PC-3 (cell line): ENCODE results near the gene HSD17B13. TPM values are rescaled to one million over a fixed set of nuclear protein-coding genes. Genes with fewer than 3 reads are reported as not detected.
A peak's percentile ranks its signal among the peaks of the same experiment; 100 is the strongest.

Source experiments
- ATAC-seq: fragments of 200-7000 bp; cut with Tn5 transposase; 2 replicates; pipeline ENCODE4 v1.9.1; 2020; ENCODE audit warnings: mild to moderate bottlenecking, moderate library complexity
- Bru-seq: library from RNA; stranded (reverse); fragments of 400-500 nt; gene quantifications from one replicate; lab custom pipeline; 2021; lab: Mats Ljungman, UMichigan
- BruChase-seq, 2 experiments: library from RNA; stranded (reverse); fragments of 400-500 nt; gene quantifications; one replicate each; lab custom pipeline; 2021; lab: Mats Ljungman, UMichigan
- BruUV-seq: library from RNA; stranded (reverse); fragments of 400-500 nt; replicated peaks from 2 replicates; lab custom pipeline; 2021; lab: Mats Ljungman, UMichigan
- CTCF ChIA-PET: fragments of 300-600 bp; sonication (Branson Sonifier 250); formaldehyde crosslinking; loops from one replicate; lab custom pipeline; 2022; ENCODE audit warnings: antibody characterized with exemption; lab: Charles Lee
- POLR2A ChIA-PET: fragments of 300-600 bp; sonication (Branson Sonifier 250); formaldehyde crosslinking; loops from one replicate; lab custom pipeline; 2022; ENCODE audit warnings: antibody characterized with exemption; ENCODE audit not compliant: unreplicated experiment; lab: Charles Lee
- DNase-seq: peaks from one replicate; pipeline ENCODE4 v3.0.0-alpha.2; 2015
- H2AFZ ChIP-seq: fragments of 300-600 bp; sonication (generic); 2 replicates; pipeline ENCODE4 v1.6.0; 2016; ENCODE audit warnings: antibody characterized with exemption, low read length
- H3F3A ChIP-seq: fragments of 300-600 bp; sonication (generic); one replicate; pipeline ENCODE4 v1.6.0; 2017; ENCODE audit warnings: antibody characterized with exemption, low read length, control low read depth, mild to moderate bottlenecking; ENCODE audit not compliant: unreplicated experiment
- H3K27ac ChIP-seq: fragments of 300-600 bp; sonication (generic); 2 replicates; pipeline ENCODE4 v1.5.1; 2016; ENCODE audit warnings: mild to moderate bottlenecking, low read length
- H3K27me3 ChIP-seq: fragments of 300-600 bp; sonication (generic); 2 replicates; pipeline ENCODE4 v1.6.1; 2016; ENCODE audit warnings: low read length, mixed read lengths
- H3K36me3 ChIP-seq: fragments of 300-600 bp; sonication (generic); 2 replicates; pipeline ENCODE4 v1.6.1; 2016; ENCODE audit warnings: low read depth, mixed run types, low read length, mixed read lengths
- H3K4me1 ChIP-seq: fragments of 300-600 bp; sonication (generic); 2 replicates; pipeline ENCODE4 v1.5.1; 2016; ENCODE audit warnings: low read length; ENCODE audit not compliant: insufficient read depth
- H3K4me2 ChIP-seq: fragments of 300-600 bp; sonication (generic); 2 replicates; pipeline ENCODE4 v1.6.0; 2016; ENCODE audit warnings: low read length
- H3K4me3 ChIP-seq: fragments of 300-600 bp; sonication (generic); 2 replicates; pipeline ENCODE4 v1.5.1; 2016; ENCODE audit warnings: mild to moderate bottlenecking, low read length, mixed read lengths
- H3K79me2 ChIP-seq: fragments of 300-600 bp; sonication (generic); 2 replicates; pipeline ENCODE4 v1.6.1; 2017; ENCODE audit warnings: low read length, mixed read lengths
- H3K9ac ChIP-seq: fragments of 300-600 bp; sonication (generic); 2 replicates; pipeline ENCODE4 v1.6.0; 2016; ENCODE audit warnings: mild to moderate bottlenecking, low read length
- H3K9me2 ChIP-seq: fragments of 300-600 bp; sonication (generic); replicated peaks from 2 replicates; pipeline ENCODE4 v1.6.1; 2016; ENCODE audit warnings: mixed run types, low read length, mixed read lengths
- H3K9me3 ChIP-seq: fragments of 300-600 bp; sonication (generic); 2 replicates; pipeline ENCODE4 v1.6.1; 2016; ENCODE audit warnings: low read length, mixed read lengths
- H4K20me1 ChIP-seq: fragments of 300-600 bp; sonication (generic); 2 replicates; pipeline ENCODE4 v1.6.1; 2016; ENCODE audit warnings: low read length, mixed read lengths
- EZH2 ChIP-seq: fragments of 300-600 bp; sonication (generic); IDR thresholded peaks from one replicate; pipeline ENCODE4 v1.6.1; 2017; ENCODE audit warnings: antibody characterized with exemption, mild to moderate bottlenecking, low read length; ENCODE audit not compliant: unreplicated experiment
- EZH2phosphoT487 ChIP-seq: fragments of 300-600 bp; sonication (generic); IDR thresholded peaks from 2 replicates; pipeline ENCODE4 v1.6.1; 2018; ENCODE audit warnings: mild to moderate bottlenecking, antibody characterized with exemption, low read length, borderline replicate concordance
- intact Hi-C: fragments of 100-400 bp; cut with micrococcal nuclease; formaldehyde crosslinking; loops from 2 replicates; pipeline ENCODE4 v1.9.0; 2023
- long read RNA-seq: library from polyadenylated mRNA; unstranded; transcript quantifications from one replicate; pipeline ENCODE4 v2.0.0, GENCODE V29; 2021; ENCODE audit not compliant: unreplicated experiment
- total RNA-seq: library from RNA; depleted of rRNA; stranded (reverse); fragments of >200 nt; gene quantifications from 2 replicates; pipeline ENCODE4 v1.2.3, GENCODE V29; 2014; rRNA removed
- TF ChIP-seq, protein P1 (sequence below): fragments of 300-600 bp; sonication (generic); conservative IDR thresholded peaks from 2 replicates; pipeline ENCODE4 v1.5.1; 2017; ENCODE audit warnings: antibody characterized with exemption, low read depth, mild to moderate bottlenecking, low read length

HSD17B13 gene, protein sequence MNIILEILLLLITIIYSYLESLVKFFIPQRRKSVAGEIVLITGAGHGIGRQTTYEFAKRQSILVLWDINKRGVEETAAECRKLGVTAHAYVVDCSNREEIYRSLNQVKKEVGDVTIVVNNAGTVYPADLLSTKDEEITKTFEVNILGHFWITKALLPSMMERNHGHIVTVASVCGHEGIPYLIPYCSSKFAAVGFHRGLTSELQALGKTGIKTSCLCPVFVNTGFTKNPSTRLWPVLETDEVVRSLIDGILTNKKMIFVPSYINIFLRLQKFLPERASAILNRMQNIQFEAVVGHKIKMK
- 0.18 TPM in 1 of 2 replicates, not detected in the other for total RNA-seq
- Bru-seq, nascent RNA: percentile 19 among the genes with signal in this experiment
- BruChase-seq, experiment 1, labeled RNA remaining after a 6-hour chase: percentile 21 among the genes with signal in this experiment
- percentile 20 among the genes with signal in this experiment for BruChase-seq, experiment 2, labeled RNA remaining after a 2-hour chase
- long read RNA-seq, partial matches to known transcripts: 1 of 1 reads
- long read RNA-seq, other reads (novel, unspliced or antisense): 0 of 1 reads

DNA sequence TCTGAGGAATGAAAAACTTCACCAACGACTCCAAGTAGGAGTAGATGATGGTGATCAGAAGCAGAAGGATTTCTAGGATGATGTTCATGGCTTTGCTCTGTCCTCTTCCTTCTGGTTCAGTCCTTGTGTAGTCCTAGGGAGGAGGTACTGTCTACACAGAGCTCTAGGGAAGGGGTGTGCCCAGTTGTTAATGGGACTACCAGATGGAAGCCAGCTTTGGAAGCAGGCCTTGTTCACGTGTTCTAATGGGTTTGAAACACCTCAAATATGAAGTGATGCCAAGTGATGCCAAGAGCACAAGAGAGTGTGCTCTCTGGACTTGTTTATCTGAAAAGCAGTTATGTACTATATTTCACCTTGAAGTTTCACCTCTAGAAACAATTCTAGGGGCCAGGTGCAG is at the start of gene HSD17B13:
HSD17B13 (minus strand) TSS at position 129 of the 400 bp plus-strand sequence; CDS start at position 88, 41 bp downstream.
- H3K36me3 ChIP-seq: no peaks in the 10 kb centered on the region
- intact Hi-C loops: no loop called here

DNA sequence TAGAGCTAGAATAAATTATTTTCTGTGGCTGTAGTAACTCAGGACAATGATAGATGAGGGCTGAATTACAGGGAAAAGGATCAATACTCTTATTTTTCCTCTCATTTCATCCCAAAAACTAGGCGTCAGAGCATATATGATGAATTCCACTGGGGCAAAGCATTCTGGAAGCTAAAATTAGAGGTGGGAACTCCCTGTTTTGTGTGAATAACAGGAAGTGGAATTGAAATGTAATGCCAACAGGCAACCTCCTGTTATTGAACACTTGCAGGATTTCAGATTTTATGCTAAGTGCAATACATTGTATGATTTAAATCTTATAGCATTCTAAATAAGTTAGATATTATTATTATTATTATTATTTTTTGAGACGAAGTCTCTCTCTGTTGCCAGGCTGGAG is 47.4 kb upstream of the HSD17B13 start:
- H4K20me1 ChIP-seq: no peaks in the 10 kb centered on the region
- no peak overlapping the region for H3K4me3 ChIP-seq
- no peak for TF ChIP-seq EZH2phosphoT487
- TF ChIP-seq EZH2: no peak
- TF ChIP-seq, protein P1, sequence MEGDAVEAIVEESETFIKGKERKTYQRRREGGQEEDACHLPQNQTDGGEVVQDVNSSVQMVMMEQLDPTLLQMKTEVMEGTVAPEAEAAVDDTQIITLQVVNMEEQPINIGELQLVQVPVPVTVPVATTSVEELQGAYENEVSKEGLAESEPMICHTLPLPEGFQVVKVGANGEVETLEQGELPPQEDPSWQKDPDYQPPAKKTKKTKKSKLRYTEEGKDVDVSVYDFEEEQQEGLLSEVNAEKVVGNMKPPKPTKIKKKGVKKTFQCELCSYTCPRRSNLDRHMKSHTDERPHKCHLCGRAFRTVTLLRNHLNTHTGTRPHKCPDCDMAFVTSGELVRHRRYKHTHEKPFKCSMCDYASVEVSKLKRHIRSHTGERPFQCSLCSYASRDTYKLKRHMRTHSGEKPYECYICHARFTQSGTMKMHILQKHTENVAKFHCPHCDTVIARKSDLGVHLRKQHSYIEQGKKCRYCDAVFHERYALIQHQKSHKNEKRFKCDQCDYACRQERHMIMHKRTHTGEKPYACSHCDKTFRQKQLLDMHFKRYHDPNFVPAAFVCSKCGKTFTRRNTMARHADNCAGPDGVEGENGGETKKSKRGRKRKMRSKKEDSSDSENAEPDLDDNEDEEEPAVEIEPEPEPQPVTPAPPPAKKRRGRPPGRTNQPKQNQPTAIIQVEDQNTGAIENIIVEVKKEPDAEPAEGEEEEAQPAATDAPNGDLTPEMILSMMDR: no peak
- no peak overlapping the region for H3K27ac ChIP-seq
- no peak for DNase-seq
- no peak overlapping the region for H2AFZ ChIP-seq
- H3K36me3 ChIP-seq: no peaks in the 10 kb centered on the region
- H3K9me3 ChIP-seq: no peaks in the 10 kb centered on the region
- no peaks in the 10 kb centered on the region for H3K79me2 ChIP-seq
- ChIA-PET POLR2A (interaction anchor here (0.7 kb wide), 1 partner anchor 10 kb away, joined by 12 read pairs; no protein-coding TSS in a partner anchor), CTCF (no interaction called here)
- H3K4me1 ChIP-seq: no peaks in the 10 kb centered on the region
- H3K9ac ChIP-seq: no peak overlapping the region
- H3F3A ChIP-seq: no peaks in the 10 kb centered on the region
- no peak for ATAC-seq
- H3K9me2 ChIP-seq: no peaks in the 10 kb centered on the region
- intact Hi-C loops: no loop called here
- no peaks in the 10 kb centered on the region for H3K27me3 ChIP-seq
- no peak overlapping the region for H3K4me2 ChIP-seq
- BruUV-seq: no TSS peak

More for the DNA sequence above, at the start of gene HSD17B13:
- TF ChIP-seq EZH2 (no peak), EZH2phosphoT487 (no peak)
- TF ChIP-seq, protein P1: no peak
- ATAC-seq (no peak), DNase-seq (no peak)
- BruUV-seq: no TSS peak
- Histone ChIP-seq H3K4me1 (peaks cover 4% of the 10 kb centered on the region; the same call in 1 of the 2 replicates), H3K4me3 (no peak within 1 kb of the TSS), H3K79me2 (no peaks in the 10 kb centered on the region), H3K9me3 (no peaks in the 10 kb centered on the region), H3K9me2 (no peaks in the 10 kb centered on the region), H3K27me3 (no peaks in the 10 kb centered on the region), H3K9ac (no peak within 1 kb of the TSS), H4K20me1 (no peaks in the 10 kb centered on the region), H3K27ac (no peak within 1 kb of the TSS), H3F3A (no peaks in the 10 kb centered on the region), H2AFZ (no peak within 1 kb of the TSS), H3K4me2 (no peak within 1 kb of the TSS)
- POLR2A ChIA-PET: no interaction called here
- CTCF ChIA-PET: no interaction called here
